Kidney (tissue), 14 donors: ENCODE results near the gene OPN3. TPM values are rescaled to one million over a fixed set of nuclear protein-coding genes. Genes with fewer than 3 reads are reported as not detected.

Experiments used
- DNase-seq, 5 donors: peaks; one replicate each; pipeline ENCODE4 v3.0.0-alpha.2; 2013 to 2020
- FAIRE-seq: peaks from 2 replicates; lab custom pipeline; 2012; peaks lifted over from hg19 to GRCh38; lab: Jason Lieb, UNC
- H3K27ac ChIP-seq, 2 donors: one replicate each; pipeline ENCODE4 v1.7.0; 2013; ENCODE audit warnings: low read depth in 2 of 2, low read length in 2 of 2, inconsistent platforms in 1 of 2
- H3K27me3 ChIP-seq: one replicate; pipeline ENCODE4 v1.7.1; 2013; ENCODE audit warnings: low read length, inconsistent platforms; ENCODE audit not compliant: control insufficient read depth, insufficient read depth
- H3K36me3 ChIP-seq, 3 donors: one replicate each; pipeline versions ENCODE4 v1.7.0 to v1.7.1; 2013; ENCODE audit warnings: low read length in 3 of 3, control low read depth in 1 of 3, inconsistent platforms in 1 of 3; ENCODE audit not compliant: insufficient read depth in 3 of 3, control insufficient read depth in 2 of 3
- H3K4me1 ChIP-seq, 3 donors: one replicate each; pipeline versions ENCODE4 v1.7.0 to v1.7.1; 2013; ENCODE audit warnings: low read length in 3 of 3, inconsistent platforms in 1 of 3, low read depth in 1 of 3; ENCODE audit not compliant: control insufficient read depth in 2 of 3, insufficient read depth in 2 of 3
- H3K4me3 ChIP-seq, 3 donors: one replicate each; pipeline versions ENCODE4 v1.7.0 to v1.8.1; 2013; ENCODE audit warnings: low read length in 3 of 3, control low read depth in 1 of 3, inconsistent platforms in 1 of 3
- H3K9ac ChIP-seq, 3 donors: one replicate each; pipeline versions ENCODE4 v1.7.0 to v1.7.1; 2013; ENCODE audit warnings: low read length in 3 of 3, control low read depth in 1 of 3, inconsistent platforms in 1 of 3
- H3K9me3 ChIP-seq, 3 donors: one replicate each; pipeline versions ENCODE4 v1.7.0 to v1.7.1; 2013; ENCODE audit warnings: low read length in 3 of 3, control low read depth in 1 of 3, inconsistent platforms in 1 of 3; ENCODE audit not compliant: control insufficient read depth in 2 of 3, insufficient read depth in 1 of 3
- CTCF ChIP-seq: IDR thresholded peaks from 3 replicates; pipeline ENCODE4 v1.5.1; 2012; ENCODE audit warnings: mild to moderate bottlenecking, moderate library complexity, borderline replicate concordance; ENCODE audit not compliant: insufficient read depth; ENCODE audit errors: extremely low read depth
- intact Hi-C: fragments of 100-400 bp; cut with DNase I; formaldehyde crosslinking; loops from one replicate; pipeline ENCODE4 v1.11.1; 2022
- polyA plus RNA-seq: library from polyadenylated mRNA; stranded (reverse); fragments of 350-450 nt; fragmentation: Illumina TruSeq; extraction: RNeasy Lipid Tissue Mini Kit (QIAGEN cat#74804); gene quantifications from one replicate; pipeline ENCODE4 v1.2.3, GENCODE V29; 2014; ENCODE audit warnings: low read depth, low replicate concordance; ENCODE audit not compliant: insufficient read depth
- total RNA-seq: library from RNA; stranded (reverse); fragmentation: NEBNext Ultra II Directional; extraction: Animal tissue kit (Norgen Biotek cat#: 25700); gene quantifications from one replicate; pipeline ENCODE4 v1.2.1, GENCODE V29; 2021
- donor health status: control.
- donor health status: control.
- donor health status: control.
- donor health status: control.
- donor health status: control.
- donor health status: DM: yes; HTN: yes; CAD: no.
- donor health status: Normal renal cell carcinoma (clear cell type).

The OPN3 gene
- total and polyA plus RNA-seq, 2 donors from 2014 or later = 12.3 to 15.8 TPM

GRCh38 chr1:241645199-241645598, 5.0 kb upstream of the OPN3 start:
- DNase-seq (peak in 1 of 5 donors; percentile 34), FAIRE-seq (no peak)
- no peak overlapping the region for H3K4me3 ChIP-seq
- no peaks in the 10 kb centered on the region for H3K36me3 ChIP-seq
- no peak overlapping the region for H3K27ac ChIP-seq
- H3K9ac ChIP-seq = no peak overlapping the region
- intact Hi-C loops = no loop called here
- no peaks in the 10 kb centered on the region for H3K27me3 ChIP-seq
- H3K4me1 ChIP-seq = no peaks in the 10 kb centered on the region
- TF ChIP-seq CTCF = no peak
- no peaks in the 10 kb centered on the region for H3K9me3 ChIP-seq

GRCh38 chr1:241644259-241644658, 4.1 kb upstream of the OPN3 start:
- DNase-seq = no peak
- FAIRE-seq = no peak
- no peak overlapping the region for H3K27ac ChIP-seq
- H3K36me3 ChIP-seq = no peaks in the 10 kb centered on the region
- H3K4me3 ChIP-seq = no peak overlapping the region
- intact Hi-C loops = no loop called here
- no peaks in the 10 kb centered on the region for H3K9me3 ChIP-seq
- no peak for TF ChIP-seq CTCF
- no peaks in the 10 kb centered on the region for H3K4me1 ChIP-seq
- no peak overlapping the region for H3K9ac ChIP-seq
- H3K27me3 ChIP-seq = no peaks in the 10 kb centered on the region

GRCh38 chr1:241642593-241642944, 2.4 kb upstream of the OPN3 start:
- no peak for FAIRE-seq
- no peak overlapping the region for H3K9ac ChIP-seq
- intact Hi-C loops = no loop called here

More at GRCh38 chr1:241642593-241642944, 2.4 kb upstream of the OPN3 start:
- no peaks in the 10 kb centered on the region for H3K4me1 ChIP-seq
- no peak for TF ChIP-seq CTCF
- no peak for DNase-seq
- no peak overlapping the region for H3K27ac ChIP-seq
- H3K36me3 ChIP-seq = no peaks in the 10 kb centered on the region
- no peak overlapping the region for H3K4me3 ChIP-seq
- H3K9me3 ChIP-seq = no peaks in the 10 kb centered on the region
- no peaks in the 10 kb centered on the region for H3K27me3 ChIP-seq
